ENCODE measurements around the gene FOXP1.

GRCh38 chr3:71465371-71466036 is 118.0 kb downstream of the FOXP1 start:
- TF ChIP-seq CTCF (IDR thresholded peaks at IDR 0.05) (no peak), EZH2phosphoT487 (IDR thresholded peaks at IDR 0.05) (no peak)

Data from neural progenitor cell (in vitro differentiated cells).